HG02678 (cell line): ENCODE results near the gene MRPL10.
"Not testable (repeated sequence)": the region's sequence is repeated elsewhere in the genome, so short reads cannot be mapped to it uniquely, and the experiment has no call there.

Experiments
- ATAC-seq: cut with Tn5 transposase; IDR thresholded peaks from one replicate; pipeline ENCODE4 v1.9.1; 2021; ENCODE audit warnings: mild to moderate bottlenecking, moderate library complexity; ENCODE audit not compliant: unreplicated experiment

The MRPL10 gene

GRCh38 chr17:47800686-47801085 lies 30.7 kb downstream of the MRPL10 start:
- ATAC-seq, result no peak

GRCh38 chr17:47797797-47798196 lies 33.5 kb downstream of the MRPL10 start:
- ATAC-seq, result no peak

GRCh38 chr17:47792979-47793378 lies 38.4 kb downstream of the MRPL10 start:
- ATAC-seq, result no peak

GRCh38 chr17:47792457-47792856 lies 38.9 kb downstream of the MRPL10 start:
- ATAC-seq, result no peak

GRCh38 chr17:47791025-47791424 lies 40.3 kb downstream of the MRPL10 start:
- no peak for ATAC-seq

- ATAC-seq, result no peak
Observed at GRCh38 chr17:47789611-47790561, 41.5 kb downstream of the MRPL10 start.

DNA sequence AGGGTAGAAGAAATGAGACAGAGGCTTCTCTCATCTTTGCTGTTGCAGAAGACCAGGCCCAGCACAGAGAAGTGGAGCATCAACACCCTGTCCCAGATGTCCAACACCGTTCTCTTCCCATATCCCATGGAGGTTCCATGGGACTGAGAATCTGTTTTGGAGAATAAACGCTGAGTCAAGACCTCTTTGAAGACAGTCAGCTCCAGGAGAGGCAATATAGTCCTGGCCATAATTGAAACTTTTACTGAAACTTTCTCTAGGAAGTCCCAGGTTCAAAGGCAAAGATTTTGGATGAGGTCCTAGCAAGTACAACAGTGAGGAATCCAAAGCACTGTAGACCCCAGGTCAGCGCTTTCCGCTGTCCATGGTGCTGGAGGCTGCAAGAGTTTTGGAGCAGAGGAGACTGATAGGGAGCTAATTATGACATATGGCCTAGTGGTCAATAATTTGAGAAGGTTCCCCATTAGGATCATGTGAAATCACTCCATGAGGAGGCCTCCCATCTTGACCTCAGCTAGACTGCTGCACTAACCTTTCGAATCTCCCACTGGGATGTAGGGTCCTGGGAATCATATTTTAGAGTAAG lies 45.7 kb downstream of the MRPL10 start:
- ATAC-seq, result no peak

DNA sequence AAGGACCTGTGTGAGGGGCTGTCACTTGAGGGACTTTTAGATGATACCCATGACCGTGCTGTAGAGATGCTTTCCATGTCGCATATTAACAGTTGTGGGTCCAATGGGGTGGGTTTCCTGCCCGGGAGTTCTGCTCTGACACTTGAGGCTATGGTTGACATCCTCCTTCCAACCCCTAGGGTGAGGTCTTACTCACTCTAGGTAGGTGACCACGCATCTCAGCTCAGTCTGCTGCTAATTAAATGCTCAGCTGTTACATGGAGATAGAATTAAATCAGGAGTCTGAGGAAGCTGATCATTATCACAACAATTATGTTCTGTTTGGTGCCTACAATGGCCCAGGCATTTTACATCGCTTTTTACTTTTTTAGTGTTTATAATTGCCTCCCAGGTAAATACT lies 49.9 kb downstream of the MRPL10 start:
- no peak for ATAC-seq

GRCh38 chr17:47778184-47778635 lies 53.1 kb downstream of the MRPL10 start:
- no peak for ATAC-seq

DNA sequence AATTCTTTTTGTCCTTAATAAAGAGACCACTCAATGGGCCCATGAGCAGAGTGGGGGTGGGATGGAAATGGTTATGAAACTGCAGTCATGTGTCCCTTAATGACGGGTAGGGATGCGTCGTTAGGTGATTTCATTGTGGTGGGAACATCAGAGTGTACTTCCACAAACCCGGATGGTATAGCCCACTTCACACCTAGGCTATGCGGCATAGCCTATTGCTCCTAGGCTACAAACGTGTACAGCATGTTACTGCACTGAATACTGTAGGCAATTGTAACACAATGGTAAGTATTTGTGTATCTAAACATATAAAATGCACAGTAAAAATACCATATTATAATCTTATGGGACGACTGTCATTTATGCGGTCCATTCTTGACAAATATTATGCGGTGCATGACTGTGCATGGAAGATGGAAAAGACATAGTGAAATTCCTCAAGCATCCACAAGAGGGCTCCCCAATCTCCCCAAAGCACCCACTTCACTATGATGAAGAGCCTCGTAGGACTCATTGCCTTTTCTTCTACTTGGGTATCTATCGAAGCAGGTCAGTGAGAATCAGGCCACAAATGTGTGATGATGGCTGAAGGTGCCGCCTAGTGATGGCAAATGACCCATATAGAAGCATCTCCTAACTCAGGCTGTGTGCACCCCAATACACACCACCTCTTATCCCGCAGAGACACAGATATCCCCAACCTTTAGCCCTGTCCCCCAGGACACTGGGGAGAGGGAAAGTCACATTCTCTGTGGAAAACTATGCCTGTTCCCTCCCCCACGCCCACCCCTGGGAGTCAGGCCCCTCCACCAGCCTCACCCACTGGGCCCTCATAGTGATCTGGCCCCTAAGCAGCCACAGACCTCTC lies 54.8 kb downstream of the MRPL10 start:
- ATAC-seq, result no peak

GRCh38 chr17:47774987-47775580 lies 56.3 kb downstream of the MRPL10 start:
- no peak for ATAC-seq

GRCh38 chr17:47774331-47774730 lies 57.0 kb downstream of the MRPL10 start:
- ATAC-seq, result no peak

DNA sequence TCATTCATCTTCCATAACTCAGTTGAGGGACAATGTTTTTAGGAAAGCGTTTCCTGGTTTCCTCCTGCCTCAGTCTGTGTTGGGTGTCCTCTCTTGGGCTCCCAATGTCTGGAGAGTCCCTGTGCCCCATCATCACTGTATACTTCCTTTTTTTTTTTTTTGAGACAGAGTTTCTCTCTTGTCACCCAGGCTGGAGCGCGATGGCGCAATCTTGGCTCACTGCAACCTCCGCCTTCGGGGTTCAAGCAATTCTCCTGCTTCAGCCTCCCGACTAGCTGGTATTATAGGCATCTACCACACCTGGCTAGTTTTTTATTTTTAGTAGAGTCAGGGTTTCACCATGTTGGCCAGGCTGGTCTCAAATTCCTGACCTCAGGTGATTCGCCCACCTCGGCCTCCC lies 57.7 kb downstream of the MRPL10 start:
- ATAC-seq, result not testable (repeated sequence)
